GM19023 (cell line): ENCODE results near the gene LRTM2.

Experiments
- ATAC-seq: cut with Tn5 transposase; IDR thresholded peaks from one replicate; pipeline ENCODE4 v1.9.1; 2021; ENCODE audit warnings: mild to moderate bottlenecking, moderate library complexity; ENCODE audit not compliant: unreplicated experiment

LRTM2 gene

GRCh38 chr12:1863823-1864222 is 43.5 kb downstream of the LRTM2 start:
- ATAC-seq, result no peak

- ATAC-seq, result no peak
These were observed 44.1 kb downstream of the LRTM2 start for GRCh38 chr12:1864456-1864855.

- ATAC-seq, result no peak
These were observed 44.5 kb downstream of the LRTM2 start for GRCh38 chr12:1864867-1865266.

- no peak for ATAC-seq
These were observed 45.0 kb downstream of the LRTM2 start for GRCh38 chr12:1865284-1865866.

- ATAC-seq, result no peak
These were observed 48.8 kb downstream of the LRTM2 start for GRCh38 chr12:1869145-1869544.

GRCh38 chr12:1870086-1870485 is 49.7 kb downstream of the LRTM2 start:
- ATAC-seq, result no peak

GRCh38 chr12:1870998-1871917 is 50.9 kb downstream of the LRTM2 start:
- ATAC-seq, result no peak

GRCh38 chr12:1872001-1872400 is 51.6 kb downstream of the LRTM2 start:
- no peak for ATAC-seq

- ATAC-seq, result no peak
These were observed 52.1 kb downstream of the LRTM2 start for GRCh38 chr12:1872448-1872847.

GRCh38 chr12:1873531-1874510 is 53.5 kb downstream of the LRTM2 start:
- ATAC-seq, result no peak

- no peak for ATAC-seq
These were observed 55.2 kb downstream of the LRTM2 start for GRCh38 chr12:1875608-1876007.

GRCh38 chr12:1876086-1876485 is 55.7 kb downstream of the LRTM2 start:
- ATAC-seq, result no peak

- ATAC-seq, result no peak
These were observed 57.0 kb downstream of the LRTM2 start for GRCh38 chr12:1877169-1877878.

- no peak for ATAC-seq
These were observed 57.8 kb downstream of the LRTM2 start for GRCh38 chr12:1878214-1878613.

- no peak for ATAC-seq
These were observed 58.3 kb downstream of the LRTM2 start for GRCh38 chr12:1878695-1879094.

- no peak for ATAC-seq
These were observed 59.3 kb downstream of the LRTM2 start for GRCh38 chr12:1879633-1880032.

GRCh38 chr12:1880153-1880845 is 59.9 kb downstream of the LRTM2 start:
- no peak for ATAC-seq

GRCh38 chr12:1880876-1881275 is 60.5 kb downstream of the LRTM2 start:
- no peak for ATAC-seq

- ATAC-seq, result no peak
These were observed 60.9 kb downstream of the LRTM2 start for GRCh38 chr12:1881301-1881700.

GRCh38 chr12:1881936-1882335 is 61.6 kb downstream of the LRTM2 start:
- no peak for ATAC-seq
